EL (cell line): ENCODE measurements around the gene PDE1C.
"Not testable (repeated sequence)": the region's sequence is repeated elsewhere in the genome, so short reads cannot be mapped to it uniquely, and the experiment has no call there.

Experiments used
- DNase-seq: peaks from one replicate; pipeline ENCODE4 v3.0.0-alpha.2; 2016

Gene PDE1C

DNA sequence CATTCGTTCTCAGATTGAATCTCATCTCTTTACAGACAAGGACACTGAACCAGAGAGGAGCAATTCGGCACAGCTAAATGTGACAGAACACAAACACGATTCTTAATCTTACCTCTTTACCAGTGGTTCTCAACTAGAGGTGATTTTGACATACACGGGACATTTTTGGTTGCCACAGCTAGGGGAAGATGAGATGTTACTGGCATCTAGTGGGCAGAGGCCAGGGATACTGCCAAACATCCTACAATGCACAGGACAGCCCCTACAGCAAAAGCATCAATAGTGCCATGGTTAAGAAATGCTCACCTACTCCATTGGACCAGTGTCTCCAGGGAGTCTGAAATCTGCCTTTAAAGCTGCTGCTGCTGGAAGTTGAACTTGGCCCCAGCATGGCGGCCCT, 27.3 kb downstream of the PDE1C start:
- DNase-seq = no peak

DNA sequence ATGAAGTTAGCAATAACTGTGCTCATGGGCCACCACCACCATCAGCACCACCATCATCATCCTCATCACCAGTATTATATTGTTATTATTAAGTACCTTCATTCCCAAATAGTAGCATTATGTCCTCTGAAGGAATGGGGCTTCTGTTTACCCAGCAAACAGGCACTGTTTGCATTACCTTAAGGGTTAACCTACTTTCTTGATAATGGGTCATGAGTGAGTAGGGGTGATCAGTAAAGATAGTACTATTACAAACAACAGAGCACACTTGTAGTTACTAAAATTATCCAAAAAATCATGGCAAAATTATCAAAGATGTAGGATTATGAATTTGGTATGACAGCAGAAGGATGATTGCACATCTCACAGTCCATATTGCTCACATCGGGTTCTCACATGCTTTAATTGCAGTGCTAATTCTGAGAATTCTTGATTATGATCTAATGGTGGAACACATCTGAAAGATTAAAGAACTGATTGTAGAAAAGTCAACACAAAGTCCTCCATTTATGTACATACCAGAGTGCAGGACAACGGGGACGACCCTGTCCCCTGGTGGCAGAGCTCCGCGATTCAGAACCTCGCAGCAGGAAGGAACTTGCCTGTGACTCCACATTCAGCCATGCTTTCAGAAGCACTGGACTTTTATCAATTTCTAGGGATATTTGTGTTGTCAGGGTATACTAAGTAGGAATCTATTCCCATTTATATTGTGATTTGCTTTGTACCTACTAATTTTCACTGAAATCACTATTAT, 31.0 kb downstream of the PDE1C start:
- no peak for DNase-seq

DNA sequence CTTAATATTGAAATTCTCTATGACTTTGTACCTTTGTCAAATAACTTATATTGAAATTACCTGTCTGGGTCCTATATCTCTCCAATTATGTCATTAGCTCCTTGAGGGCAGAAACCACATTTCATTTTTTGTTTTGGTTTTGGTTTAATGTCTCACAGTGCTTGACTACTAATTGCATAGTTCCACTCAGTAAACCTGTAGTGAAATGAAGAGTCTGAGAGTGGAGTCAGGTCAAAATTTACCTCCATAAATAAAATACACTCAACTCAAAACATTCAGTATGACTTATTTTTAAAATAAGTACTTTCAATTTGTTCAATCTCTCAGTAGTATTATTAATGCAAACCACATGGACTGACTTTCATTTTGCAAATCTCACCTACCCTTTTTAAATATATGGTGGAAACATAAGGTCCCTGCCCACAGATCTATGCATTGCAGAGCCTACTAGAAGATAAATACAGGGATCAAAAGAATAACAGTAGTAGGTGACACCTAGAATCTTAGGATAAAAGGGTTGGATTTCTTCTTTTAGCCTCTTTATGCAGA, 32.5 kb downstream of the PDE1C start:
- DNase-seq = no peak

DNA sequence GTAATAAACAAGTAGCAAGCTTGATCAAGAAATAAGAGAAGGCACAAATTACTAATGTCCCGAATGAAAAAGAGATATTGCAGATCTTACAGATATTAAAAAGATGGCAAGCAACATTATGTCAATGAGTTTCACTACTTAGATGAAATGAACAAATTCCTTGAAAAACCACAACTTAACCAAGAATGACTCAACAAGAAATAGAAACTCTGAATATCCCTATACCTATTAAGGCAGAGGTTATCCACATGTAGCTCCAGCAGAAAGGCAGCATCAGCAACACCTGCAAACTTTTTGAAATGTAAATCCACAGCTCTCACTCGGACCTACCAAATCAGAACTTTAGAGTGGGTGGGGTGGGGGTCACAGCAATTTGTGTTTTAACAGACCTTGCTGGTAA, 33.6 kb downstream of the PDE1C start:
- peak; percentile 65 for DNase-seq

DNA sequence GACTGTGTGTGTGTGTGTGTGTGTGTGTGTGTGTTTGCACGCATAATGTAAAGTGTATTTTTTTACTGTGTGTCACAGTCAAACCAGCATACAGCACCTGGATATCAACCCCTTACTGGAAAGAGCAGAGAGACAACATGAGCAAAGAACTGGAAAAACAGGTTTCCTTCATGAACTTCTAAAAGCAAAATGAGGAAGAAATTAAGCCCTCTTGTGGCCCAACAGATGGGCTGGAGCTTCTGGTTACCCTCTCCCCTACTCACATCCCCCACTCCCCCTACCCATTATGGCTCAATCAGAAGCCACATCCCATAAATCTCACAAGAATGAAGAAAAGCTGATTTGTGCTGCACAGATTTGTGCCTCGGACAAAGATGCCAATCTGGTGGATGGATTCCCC, 36.2 kb downstream of the PDE1C start:
- DNase-seq = no peak

DNA sequence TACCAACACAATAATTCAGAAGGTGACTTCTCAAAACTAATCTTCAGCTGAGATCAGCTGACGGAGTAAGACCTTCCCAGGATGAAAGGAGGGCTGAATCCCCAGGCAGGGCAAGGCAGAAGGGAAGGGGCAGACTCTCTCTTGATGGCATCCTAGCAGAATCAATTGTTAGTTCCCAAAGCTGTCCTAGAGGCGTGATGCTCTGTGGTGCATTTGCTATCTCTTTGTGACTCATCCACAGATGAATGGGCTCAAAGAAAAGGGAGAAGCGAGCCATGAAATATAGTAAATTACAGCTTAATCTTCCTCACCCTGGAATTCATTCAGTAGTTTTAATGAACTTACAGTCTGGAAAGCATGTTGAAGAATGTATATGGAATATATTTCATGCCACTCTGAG, 37.2 kb downstream of the PDE1C start:
- DNase-seq = peak; percentile 46

DNA sequence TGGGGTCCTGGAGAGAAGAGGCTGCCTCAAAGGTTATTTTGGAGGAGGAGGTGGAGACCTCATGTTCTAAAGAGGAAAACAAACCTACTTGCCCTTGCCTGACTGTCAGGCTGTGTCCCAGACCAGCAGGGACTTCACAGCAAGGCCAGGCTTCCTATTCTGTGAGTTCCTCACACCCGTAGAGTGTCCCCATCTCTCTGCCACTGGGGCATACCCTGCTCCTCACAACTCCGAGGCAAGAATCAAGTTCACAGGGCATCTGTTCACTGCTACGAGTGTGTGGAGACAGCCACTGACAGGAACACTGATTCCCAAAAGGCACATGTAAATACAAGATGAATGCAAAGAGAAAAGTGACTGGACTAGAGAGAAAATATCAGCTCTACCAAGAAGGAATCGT, 38.0 kb downstream of the PDE1C start:
- no peak for DNase-seq

DNA sequence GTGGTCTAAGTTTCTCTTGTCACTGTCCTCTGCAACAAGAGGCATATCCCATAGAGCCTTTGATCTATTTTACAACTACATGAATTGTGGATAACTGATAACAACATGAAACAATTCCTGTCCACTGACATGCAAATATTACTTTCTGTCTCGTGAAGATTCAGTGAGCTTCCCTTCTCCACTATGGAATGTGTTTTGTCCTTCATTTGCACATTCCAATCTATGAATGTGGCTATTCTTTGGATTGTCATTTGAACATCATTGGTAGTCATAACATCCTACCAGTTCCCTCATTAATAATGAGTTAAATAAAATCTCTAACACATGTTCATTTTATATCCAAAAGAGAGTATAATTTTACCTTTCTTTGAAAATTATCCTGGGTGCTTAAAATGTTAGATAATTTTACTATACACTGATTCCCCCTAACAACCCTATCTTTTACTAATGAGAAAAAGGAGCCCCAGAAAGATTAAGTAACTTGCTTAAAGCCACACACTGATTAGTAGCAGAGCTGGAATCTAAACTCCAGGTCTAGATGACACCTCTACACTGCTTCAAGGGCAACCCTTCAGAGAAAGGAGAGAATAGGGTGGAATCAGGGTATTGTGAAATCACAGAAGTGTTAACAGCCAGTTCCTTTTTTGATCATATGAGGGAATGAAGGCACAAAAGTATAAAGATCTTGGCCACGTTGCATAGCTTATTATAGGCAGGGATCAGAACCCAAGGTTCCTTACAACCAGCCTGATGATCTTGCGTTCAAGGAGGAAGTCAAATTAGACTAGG, 39.1 kb downstream of the PDE1C start:
- DNase-seq = peak; percentile 62

DNA sequence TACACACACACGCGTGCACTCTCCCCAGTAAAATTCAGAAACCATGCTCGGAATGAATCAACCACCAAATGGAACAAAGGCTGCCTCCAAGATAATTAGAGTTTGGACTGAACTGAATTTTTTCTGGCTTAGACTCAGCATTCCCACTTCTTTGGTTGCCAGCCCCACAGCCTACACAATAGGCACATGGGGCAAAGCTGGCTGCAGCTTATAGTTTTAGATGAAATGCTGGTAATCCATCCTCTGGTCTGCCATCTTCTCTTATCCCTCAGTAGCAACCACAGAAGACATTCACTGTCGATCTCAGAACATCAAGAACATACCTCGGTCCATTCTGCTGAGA, 44.2 kb downstream of the PDE1C start:
- DNase-seq = no peak

DNA sequence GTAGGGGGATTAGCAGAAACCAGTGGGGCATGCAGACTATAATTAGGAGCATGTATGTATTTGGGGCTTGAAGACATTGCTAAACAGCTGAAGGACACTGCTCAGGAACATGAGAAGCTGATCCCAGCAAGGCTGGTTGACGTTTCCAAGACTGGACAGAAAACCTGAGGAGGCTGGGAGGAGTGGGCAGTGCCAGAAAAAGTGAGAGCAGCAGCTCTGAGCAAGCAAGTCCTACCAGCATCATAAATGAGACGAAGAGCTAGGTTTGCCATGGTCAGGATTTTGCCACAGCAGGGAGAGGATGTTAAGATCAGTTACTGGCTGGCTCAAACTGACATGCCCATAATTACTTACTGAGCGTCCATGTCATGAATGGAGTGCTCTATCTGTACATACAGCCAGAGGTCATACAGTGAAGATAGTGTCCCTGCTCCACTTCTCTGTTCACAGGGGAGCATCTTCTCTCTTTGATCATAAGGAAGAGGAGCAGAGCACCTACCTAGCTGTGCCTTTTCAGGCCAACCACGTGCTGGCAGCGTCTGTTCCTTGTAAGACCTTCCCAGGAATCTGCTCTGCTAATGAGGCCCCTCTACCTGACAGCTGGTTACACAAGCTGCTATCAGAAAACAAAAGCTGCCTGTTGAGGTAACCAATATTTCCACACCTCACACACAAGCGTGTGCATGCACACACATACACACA, 44.7 kb downstream of the PDE1C start:
- DNase-seq = no peak

DNA sequence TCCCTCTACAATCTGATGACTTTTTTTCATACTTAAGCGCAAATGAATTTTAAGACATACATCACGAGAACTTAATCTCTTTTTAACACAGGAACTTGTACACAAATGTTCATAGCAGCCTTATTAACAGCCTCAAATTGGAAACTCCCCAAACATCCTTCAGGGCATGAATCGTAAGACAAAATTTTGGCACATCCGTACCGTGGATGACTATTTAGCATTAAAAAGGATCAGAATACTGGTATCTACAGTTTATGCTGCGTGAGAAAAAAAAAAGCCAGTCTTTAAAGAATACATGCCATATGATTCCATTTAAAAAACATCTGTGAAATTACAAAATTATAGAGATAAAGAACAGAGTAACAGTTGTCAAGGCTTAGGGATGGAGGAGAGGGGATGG, 46.8 kb downstream of the PDE1C start:
- DNase-seq = peak; percentile 72

DNA sequence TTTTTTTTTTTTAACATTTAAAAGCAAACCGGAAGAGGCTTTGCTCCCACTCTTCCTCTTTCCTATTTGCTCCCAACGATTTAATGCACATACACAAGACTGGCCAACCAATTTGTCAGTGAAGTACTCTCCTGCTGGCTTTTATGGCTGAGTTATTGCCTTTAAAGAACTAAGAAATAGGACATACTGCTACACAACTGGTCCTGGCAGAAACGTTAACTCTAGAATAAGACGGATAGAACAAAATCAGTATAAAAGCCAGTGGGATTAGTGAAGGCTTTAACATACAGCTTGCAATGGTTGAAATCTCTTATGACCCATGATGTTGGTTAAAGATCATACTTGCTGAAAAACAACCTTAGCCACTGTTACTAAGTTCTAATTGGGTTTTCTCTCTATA, 47.2 kb downstream of the PDE1C start:
- DNase-seq = no peak

DNA sequence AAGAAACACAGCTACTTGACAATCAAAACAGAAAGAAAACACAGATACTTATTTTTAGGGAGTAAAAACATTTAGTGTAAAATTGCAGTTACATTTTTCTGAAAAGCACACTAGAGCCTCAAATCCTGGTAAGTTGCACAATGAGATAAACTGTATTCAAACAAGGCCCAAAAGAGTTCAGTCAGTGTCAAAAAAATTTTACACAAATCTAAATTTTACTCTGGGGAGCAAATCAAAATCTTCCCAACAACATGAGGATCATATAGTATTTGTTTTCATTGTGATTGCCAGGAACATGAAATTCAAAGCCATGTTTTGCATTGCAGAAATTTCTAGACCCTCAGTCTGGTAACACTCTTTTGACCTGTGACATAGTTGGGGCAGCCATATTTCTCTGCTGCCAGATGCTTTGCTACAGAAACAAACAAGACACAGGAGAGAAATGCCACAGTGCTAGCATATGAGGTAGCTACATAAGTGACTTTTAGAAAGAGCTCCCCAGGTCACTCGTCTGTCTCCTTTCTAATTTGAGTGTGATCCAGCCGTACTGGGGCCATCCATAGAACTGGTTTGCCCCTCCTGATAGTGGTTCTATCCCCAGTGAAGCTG, 49.6 kb downstream of the PDE1C start:
- DNase-seq = no peak

DNA sequence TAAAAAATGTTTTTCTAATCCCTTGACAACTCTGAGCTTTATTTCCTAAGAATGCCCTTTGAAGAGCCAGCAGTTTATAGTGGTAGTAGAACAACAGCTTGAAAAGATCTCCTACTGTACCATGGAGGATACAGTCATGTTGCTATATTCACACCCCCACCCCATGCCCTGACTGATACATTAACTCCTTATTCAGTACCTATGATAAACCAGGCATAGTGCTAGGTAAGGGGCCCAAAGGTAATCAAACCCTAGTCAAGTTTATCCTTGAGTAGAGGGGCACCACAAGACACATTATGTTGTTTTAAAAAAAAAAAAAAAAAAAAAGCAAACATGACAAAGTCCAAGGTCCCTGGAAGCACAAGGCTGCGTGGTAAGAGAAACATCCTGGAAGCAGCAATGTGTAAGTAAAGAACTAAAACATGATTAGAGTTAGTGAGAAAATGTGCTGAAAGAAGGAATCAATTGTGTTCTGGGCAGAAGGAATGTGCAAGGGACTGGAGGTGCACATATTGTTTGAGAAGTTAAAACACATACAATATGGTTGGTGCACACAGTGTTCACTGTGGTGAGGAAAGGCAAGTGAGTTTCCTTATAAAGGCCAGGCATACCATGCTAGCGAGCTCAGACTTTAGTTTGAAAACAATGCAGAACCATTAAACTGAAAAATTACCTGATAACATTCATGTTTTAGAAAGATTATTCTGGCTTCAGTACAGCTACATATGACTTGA, 51.2 kb downstream of the PDE1C start:
- DNase-seq = peak; percentile 44

DNA sequence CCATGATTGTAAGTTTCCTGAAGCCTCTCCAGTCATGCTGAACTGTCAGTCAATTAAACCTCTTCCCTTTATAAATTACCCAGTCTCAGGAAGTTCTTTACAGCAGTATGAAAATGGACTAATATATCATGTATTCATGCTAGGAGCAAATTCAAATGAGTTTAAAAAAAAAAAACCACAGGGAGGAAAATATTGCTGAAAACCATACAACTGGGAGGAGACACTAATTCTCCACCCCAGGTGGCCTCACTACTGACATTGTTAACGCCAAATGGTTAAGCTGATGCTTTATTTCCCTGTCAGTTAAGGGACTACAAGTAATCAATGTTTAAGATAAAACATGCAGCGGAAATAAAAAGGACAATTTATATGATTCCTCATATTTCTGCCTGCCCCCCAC, 55.1 kb downstream of the PDE1C start:
- DNase-seq = no peak

DNA sequence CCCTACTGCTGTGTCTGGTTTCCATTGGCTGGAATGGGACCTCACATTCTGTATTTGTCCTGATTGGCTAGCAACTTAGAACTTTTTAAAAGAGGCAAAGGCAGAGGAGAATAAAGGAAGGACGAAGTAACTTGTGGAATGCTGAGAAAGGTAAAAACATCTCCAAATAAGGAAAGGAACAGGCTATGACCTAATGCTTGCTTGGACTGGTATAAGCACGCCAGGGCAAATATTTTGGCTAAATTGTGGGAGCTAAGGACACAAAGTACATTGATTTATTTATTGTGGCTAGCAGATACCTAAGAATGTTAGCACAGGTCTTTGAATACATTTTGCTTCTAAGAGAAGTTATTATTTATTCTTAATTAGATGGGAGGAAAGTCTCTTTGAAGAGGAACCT, 56.7 kb downstream of the PDE1C start:
- not testable (repeated sequence) for DNase-seq

DNA sequence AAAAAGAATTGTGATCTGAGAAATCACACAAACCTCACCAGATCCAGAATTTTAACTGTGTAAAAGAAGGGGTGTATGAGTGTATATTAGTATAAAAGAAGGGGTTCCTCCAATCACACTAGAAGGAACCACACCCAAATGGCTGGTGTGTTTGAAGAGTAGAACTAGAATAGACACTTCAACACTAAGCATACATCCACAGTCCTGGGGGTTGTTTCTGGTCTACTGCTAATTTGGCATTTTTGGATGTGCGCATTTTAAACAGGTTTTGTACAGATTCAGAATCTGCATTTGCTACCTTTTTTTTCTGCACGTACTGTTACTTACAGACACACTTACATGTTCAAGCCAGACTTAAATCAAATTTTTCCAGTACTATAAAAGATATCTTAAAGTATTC, 64.6 kb downstream of the PDE1C start:
- DNase-seq = no peak

DNA sequence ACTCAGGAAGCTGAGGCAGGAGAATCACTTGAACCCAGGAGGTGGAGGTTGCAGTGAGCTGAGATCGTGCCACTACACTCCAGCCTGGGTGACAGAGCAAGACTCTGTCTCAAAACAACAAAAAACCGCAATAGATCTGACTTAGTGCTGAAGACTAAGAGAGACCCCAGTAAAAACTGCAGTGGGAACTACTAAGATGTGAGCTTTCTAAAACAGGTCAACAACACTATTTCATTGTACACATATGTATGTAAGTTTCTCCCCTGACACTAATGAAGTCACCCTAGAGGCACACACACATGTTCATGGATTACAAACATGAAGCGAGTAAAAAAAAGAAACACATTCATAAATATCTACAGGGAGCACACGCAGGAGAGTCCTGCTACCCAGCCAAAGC, 68.3 kb downstream of the PDE1C start:
- no peak for DNase-seq

DNA sequence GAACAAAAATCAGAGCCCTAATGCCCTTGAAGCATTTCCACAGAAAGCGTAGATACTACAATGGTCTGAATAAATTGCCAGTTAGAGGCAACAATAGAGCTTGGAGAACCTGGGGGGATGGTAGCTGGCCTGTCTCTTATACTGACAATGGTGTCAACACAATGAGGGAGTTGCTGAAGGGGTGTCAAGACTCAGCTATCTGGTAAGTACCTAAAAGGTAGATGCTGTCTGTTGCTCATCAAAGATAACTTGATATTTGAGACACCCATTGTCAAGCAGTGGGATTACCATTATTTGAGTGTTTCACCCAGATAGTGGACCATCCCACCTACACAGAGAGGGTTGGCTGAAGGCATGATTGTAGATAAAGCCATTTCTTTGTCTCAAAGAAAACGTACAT, 72.8 kb downstream of the PDE1C start:
- DNase-seq = no peak

DNA sequence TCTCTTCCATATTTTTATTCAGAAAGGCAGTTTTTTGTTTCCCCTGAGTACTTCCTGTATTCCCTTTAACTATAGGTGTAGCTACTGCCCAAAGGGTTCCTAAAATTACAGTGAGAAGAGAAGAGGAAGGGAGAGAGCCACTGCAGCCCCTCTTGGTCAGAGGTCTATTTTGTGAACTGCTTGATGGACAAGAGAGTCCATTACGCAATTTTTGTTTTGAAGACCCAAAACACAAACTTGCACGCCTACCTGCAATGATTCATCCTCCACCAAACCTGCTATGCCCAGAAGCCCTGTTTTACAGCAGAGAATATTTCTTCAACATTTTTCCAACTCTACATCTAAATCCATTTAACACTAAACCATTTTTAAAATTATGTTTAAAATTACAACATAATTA, 75.1 kb downstream of the PDE1C start:
- no peak for DNase-seq

DNA sequence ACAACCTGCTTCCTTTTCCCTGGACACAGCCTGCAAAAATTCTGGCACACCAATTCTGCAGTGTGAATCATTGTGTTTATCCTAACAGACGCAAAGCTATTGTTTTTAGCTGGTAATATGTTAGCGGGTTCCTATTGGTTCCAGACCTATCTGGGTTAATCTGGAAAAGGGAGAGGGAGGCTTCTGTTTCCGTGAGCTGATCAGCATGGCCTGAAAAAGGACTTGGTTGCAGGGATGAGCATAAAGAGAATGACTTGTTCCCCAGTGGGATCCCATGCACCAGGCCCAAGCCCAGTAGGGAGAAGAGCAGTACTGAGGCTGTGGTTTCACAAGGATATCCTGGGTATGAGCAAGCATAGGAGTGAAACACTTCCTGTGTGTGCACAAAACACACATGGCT, 78.4 kb downstream of the PDE1C start:
- peak; percentile 59 for DNase-seq

DNA sequence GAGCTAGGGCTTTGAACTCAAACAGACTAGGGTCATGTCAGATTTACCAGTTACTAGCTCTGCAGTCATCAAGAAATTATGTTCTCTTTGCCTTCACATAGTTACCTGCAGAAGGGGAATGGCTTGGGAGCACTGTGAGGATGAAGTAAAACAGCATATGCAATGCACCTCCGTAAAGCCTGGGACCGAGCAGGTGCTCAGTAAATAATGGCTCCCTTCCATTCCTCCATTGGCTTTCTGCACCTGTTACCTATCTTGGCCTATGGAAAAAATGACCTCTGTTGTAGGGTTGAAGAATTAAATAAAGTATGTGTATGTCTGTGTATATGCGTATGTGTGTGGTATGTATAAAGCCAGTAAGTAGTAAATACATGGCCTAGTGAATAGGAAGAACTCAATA, 78.8 kb downstream of the PDE1C start:
- no peak for DNase-seq
